HL-60/S4 (cell line): ENCODE measurements around the gene SPATA1.
"Not testable (repeated sequence)": the region's sequence is repeated elsewhere in the genome, so short reads cannot be mapped to it uniquely, and the experiment has no call there.

Experiments
- in situ Hi-C: fragments of 300-500 bp; cut with MboI; formaldehyde crosslinking; loops from 2 replicates; pipeline ENCODE4 v1.14.3; 2022; ENCODE audit warnings: low sequenced_read_pairs

Gene SPATA1

DNA sequence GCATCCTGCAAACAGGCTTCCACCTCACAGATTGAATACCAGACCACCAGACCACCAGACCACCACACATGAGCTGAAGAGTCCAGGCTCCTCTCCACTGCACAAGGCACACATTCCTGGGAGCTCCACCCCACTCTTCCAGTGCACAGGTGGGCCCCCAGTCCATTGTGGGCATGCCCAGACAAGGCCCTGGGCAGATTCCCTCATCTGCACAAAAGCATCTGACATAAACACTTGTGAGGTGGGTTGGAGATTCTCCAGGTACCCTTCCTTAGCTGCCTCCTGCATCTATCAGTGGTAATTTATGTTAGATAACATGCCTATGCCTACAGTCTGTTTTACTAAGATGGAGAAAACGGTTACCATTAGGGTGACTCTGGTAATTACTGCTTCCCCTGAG lies 79.6 kb downstream of the SPATA1 start:
- in situ Hi-C loops, result no loop called here

GRCh38 chr1:84587099-84587498 lies 80.9 kb downstream of the SPATA1 start:
- in situ Hi-C loops, result no loop called here

GRCh38 chr1:84594959-84595358 lies 88.8 kb downstream of the SPATA1 start:
- in situ Hi-C loops, result not testable (repeated sequence)

DNA sequence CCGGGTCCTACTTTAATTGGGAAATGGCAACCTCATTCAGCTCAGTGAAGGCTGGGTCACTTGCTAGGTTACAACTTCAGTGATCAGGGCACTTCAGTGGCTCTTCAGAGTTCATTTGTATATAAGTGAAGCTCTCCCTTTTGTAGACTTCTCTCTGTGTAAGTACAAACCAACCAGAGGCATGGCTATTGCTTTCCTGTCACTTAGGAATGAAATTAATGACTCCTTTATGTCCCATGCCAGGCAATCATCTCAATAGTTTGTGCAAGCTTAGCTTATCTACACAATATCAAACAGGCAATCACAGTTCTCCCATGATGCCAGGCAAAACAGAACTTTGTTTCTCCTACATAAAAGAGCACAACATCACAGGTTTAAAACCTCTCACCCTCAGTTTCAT lies 90.8 kb downstream of the SPATA1 start:
- in situ Hi-C loops, result no loop called here

- in situ Hi-C loops, result no loop called here
These were observed 92.2 kb downstream of the SPATA1 start for GRCh38 chr1:84598418-84598817.

GRCh38 chr1:84598846-84599741 lies 92.9 kb downstream of the SPATA1 start:
- in situ Hi-C loops, result no loop called here

DNA sequence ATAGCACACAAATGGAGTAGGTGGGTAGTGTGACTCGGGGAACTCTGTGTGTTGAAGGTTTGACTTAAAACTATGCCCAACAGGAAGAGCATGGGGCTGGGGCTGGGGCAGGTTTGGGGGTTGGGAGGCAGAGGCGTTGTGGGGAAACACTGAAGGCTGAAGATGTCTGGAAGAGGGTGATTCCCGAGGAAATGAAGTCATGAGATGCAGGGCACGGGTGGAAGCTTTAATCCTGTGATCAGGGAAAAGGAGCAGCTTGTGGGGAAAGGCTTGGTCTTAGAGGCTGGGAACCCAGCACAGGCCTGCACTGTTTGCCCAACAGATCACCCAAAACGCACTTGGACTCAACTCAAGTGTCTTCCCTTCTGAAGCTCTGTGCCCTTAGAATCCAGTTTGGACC lies 94.6 kb downstream of the SPATA1 start:
- in situ Hi-C loops, result loop anchor here (10.0 to 25.0 kb wide), 2 partner anchors 466 to 663 kb away; no protein-coding TSS in a partner anchor

- in situ Hi-C loops, result loop anchor here (10.0 to 25.0 kb wide), 2 partner anchors 468 to 666 kb away; no protein-coding TSS in a partner anchor
These were observed 97.0 kb downstream of the SPATA1 start for GRCh38 chr1:84603223-84603622.

DNA sequence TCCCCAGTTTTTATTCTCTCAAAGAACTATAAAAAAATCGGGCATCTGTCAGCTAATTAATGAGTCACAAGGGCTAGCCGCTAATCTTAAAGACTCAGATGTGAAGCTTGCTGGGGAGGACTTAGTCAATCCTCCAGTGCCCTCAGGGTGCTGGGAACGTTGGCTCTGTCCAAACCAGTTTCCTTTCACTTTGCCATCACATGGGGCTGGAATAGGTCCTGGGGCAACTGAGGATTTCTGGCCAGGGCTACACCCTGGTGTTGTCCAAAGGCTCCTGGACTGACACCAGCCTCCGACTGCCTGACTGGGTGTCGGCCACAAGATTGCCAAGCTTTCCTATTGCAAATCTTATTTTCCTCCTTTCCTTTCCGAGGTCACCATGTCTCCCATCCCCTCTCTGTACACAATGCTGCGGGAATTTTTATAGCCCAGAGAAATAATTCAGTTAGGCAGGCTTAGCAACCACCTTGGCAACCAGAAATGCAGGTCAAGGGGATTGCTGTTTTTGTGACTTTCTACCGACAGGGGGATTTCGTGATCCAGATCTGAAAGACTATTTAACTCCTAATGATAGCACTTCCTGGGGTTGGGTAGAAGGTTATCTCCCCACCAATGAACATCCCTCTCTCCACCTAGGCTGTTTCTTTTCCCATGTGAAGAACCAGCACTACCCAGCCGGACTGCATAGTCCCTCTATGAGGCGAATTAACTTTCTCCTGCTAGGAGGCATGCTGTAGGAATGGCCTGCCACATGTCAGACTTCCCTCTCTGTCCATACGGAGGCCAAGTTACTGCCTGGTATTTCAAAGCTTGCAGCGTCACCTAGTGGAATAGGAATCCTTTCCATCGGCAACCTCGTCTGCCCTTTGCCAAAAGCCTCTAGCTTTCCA lies 98.0 kb downstream of the SPATA1 start:
- in situ Hi-C loops, result loop anchor here (10.0 to 25.0 kb wide), 2 partner anchors 469 to 667 kb away; no protein-coding TSS in a partner anchor

DNA sequence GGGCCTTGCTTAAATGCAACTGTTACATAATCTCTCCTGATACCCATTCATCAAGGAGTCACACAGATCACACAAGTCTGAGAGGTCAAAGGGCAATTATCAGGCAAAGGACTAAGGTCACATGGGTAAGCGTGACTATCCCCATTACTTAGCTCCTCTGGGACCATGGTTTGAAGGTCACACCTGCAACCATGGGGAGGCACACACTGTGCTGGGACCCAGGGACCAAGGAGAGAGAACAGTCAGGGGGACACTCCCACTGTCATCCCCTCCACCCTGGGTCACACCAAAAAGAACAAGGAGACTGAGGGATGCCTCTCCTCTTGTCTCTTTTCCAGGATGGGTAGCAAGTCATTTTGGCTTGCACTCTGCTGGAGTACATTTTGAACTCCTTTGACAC lies 99.0 kb downstream of the SPATA1 start:
- in situ Hi-C loops, result loop anchor here (10.0 to 25.0 kb wide), 2 partner anchors 470 to 668 kb away; no protein-coding TSS in a partner anchor

GRCh38 chr1:84606977-84607376 lies 100.8 kb downstream of the SPATA1 start:
- in situ Hi-C loops, result loop anchor here (10.0 to 25.0 kb wide), 2 partner anchors 472 to 670 kb away; no protein-coding TSS in a partner anchor

DNA sequence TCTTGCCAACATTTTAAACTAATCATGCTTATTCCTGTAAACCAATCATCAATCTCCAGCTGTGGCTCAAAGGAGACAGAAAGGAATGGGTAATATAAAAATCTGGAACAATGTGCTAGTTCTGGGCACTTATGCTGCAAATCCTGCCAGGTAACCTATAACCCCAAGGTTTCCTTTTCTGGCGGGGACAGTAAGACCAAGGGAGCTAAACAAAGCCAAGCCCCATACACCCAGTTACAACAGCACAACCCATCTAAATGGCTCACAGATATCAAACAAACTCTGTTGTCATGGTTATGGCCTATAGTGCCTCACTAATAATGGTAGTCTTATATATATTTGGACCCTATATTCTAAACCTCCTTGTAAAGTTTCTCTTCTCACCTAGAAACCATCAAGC lies 104.9 kb downstream of the SPATA1 start:
- in situ Hi-C loops, result loop anchor here (25.0 kb wide), 1 partner anchor 674 kb away; no protein-coding TSS in a partner anchor

DNA sequence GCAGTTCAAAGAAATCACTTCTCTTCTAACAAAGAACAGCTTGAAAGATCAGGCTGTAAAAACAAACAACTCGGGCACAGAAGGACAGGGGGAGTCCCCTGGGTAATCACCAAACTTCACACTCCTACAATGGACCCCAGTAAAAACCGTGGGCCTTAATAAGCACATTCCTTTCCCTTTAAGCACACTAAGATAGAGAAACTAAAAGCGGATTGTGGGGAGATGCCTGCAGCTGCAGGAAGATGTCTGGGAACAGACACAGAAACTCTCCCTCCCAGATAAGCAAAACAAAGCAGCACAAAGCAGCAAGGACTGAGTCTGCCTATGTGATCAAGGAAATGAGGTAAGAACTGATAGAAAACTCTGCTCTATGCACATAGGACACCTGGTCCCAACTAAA lies 105.6 kb downstream of the SPATA1 start:
- in situ Hi-C loops, result loop anchor here (25.0 kb wide), 1 partner anchor 674 kb away; no protein-coding TSS in a partner anchor

- in situ Hi-C loops, result loop anchor here (25.0 kb wide), 1 partner anchor 676 kb away; no protein-coding TSS in a partner anchor
These were observed 106.8 kb downstream of the SPATA1 start for GRCh38 chr1:84613026-84613425.

- in situ Hi-C loops, result loop anchor here (25.0 kb wide), 1 partner anchor 677 kb away; no protein-coding TSS in a partner anchor
These were observed 107.7 kb downstream of the SPATA1 start for GRCh38 chr1:84613887-84614286.

DNA sequence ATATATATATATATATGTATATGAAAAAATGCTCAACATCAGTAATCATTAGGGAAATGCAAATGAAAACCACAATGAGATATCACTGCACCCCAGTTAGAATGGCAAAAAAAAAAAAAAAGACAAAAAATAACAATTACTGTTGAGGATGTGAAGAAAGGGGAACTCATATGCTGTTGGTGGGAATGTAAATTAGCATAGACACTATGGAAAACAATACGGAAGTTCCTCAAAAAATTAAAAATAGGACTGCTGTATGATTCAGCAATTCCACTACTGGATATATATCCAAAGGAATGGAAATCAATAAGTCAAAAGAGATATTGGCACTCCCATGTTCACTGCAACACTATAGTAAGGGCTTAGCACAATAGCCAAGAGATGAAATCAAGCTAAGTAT lies 109.6 kb downstream of the SPATA1 start:
- in situ Hi-C loops, result loop anchor here (25.0 kb wide), 1 partner anchor 678 kb away; no protein-coding TSS in a partner anchor
